Subcutaneous adipose tissue (tissue), 4 donors: Measurements from ENCODE around the gene STK32C. TPM values are rescaled to one million over a fixed set of nuclear protein-coding genes. Genes with fewer than 3 reads are reported as not detected.

Experiments used
- CTCF ChIP-seq: fragments of 450-650 bp; IDR thresholded peaks from one replicate; pipeline ENCODE4 v1.5.1; 2016; ENCODE audit warnings: low read depth, mild to moderate bottlenecking, control low read depth, antibody characterized with exemption, moderate library complexity
- total RNA-seq, 4 donors: library from RNA; depleted of rRNA; stranded (reverse); fragments of >200 nt; gene quantifications; one replicate each; pipeline ENCODE4 v1.1.0, GENCODE V29; 2016

STK32C gene
- total RNA-seq, 4 donors from 2014 or later: 2.9 to 12.3 (median 10.9) TPM

DNA sequence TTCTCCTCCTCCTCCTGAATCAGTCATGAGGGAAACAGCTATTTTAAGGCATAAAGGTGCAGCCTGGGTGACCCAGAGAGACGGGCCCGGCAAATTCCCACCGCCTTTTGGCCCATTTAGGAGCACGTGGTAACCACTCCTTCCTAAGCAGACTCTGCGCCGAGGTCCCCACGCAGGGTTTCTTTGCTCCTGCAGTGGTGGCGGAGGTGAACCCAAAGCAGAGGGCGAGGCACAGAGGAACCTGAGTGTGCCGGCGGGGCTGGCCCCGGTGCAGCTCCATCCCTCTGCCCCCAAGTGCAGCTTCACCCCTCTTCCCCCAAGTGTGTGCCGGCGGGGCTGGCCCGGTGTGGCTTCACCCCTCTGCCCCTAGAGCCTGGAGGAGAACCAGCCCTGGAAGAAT, 70.4 kb downstream of the STK32C start:
- no peak for TF ChIP-seq CTCF

- no peak for TF ChIP-seq CTCF
These were observed 70.9 kb downstream of the STK32C start for GRCh38 chr10:132236881-132237280.

GRCh38 chr10:132236161-132236560, 71.6 kb downstream of the STK32C start:
- TF ChIP-seq CTCF: no peak

DNA sequence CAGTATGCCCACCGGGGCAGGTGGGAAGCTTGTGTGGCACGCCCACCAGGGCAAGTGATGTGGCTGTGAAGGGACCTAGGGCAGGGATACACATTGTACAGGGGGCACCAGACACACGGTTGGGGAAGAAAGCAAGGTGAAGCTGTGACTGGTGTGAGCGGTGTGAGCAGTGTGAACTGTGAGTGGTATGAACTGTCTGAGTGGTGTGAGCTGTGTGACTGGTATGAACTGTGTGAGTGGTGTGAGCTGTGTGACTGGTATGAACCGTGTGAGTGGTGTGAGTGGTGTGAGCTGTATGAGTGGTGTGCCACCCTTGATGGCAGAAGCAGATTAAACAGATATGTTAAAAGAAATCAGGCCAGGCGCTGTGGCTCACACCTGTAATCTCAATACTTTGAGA, 72.9 kb downstream of the STK32C start:
- no peak for TF ChIP-seq CTCF

- no peak for TF ChIP-seq CTCF
These were observed 74.2 kb downstream of the STK32C start for GRCh38 chr10:132233501-132234085.

- TF ChIP-seq CTCF: no peak
These were observed 74.8 kb downstream of the STK32C start for GRCh38 chr10:132232981-132233380.

DNA sequence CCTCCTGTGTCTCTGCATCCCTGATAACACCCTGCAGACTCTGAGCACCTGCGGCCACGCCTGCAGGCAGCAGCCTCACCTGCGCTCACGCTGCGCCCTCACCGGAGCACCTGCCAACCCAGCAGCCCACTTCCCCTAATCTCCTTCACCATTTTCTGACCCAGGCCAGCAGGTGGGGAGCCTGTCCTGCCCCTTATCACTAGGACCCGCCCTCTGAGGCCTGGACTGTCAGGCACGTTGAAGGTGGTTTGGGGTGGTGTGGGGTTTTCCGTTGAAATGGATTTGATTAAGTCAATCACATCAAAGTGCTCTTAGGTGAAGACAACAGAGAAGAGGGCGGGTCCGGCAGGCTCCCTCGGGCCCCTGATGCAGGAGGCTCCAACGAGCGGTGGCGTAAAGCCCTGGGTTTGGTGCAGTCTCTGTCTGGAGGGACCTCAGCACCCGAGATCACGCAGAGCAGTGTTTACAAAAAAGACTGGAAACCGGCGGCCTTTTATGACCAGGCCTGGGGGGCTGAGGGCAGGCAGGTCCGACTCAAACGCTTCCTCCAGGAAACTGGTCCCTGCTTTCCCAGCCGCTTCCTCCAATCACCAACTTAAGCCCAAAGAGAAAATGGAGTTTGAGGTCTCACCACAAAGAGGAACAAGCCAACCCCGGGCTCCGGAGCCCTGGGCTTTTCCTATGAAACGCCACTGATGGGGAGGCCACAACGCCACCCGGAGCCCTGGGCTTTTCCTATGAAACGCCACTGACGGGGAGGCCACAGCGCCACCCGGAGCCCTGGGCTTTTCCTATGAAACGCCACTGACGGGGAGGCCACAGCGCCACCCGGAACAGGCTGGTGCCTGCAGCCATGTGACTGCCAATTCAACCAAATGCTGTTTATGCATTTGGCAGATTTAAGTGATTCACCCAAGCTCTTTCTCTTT, 75.5 kb downstream of the STK32C start:
- TF ChIP-seq CTCF: no peak
